ENCODE data around the gene PLVAP.
A peak's percentile ranks its signal among the peaks of the same experiment; 100 is the strongest.

Gene PLVAP

GRCh38 chr19:17321655-17322489 lies 55.3 kb downstream of the PLVAP start:
- ChIA-PET POLR2A (interaction anchor here (0.7 to 2.2 kb wide), 3 partner anchors 8 to 12 kb away, joined by 3 to 8 read pairs (median 5); partner anchors contain the start of gene DDA1), CTCF (interaction anchor here (0.6 to 0.7 kb wide), 2 partner anchors 21 to 55 kb away, joined by 3 to 6 read pairs; no protein-coding TSS in a partner anchor)
- no peak overlapping the region for H3K4me3 ChIP-seq (ENCODE audit: low read depth, low read length)
- TF ChIP-seq PRDM4 (tag by site-specific recombination; IDR thresholded peaks at IDR 0.05) (no peak), ELK4 (IDR thresholded peaks at IDR 0.05; ENCODE audit: borderline replicate concordance, low read depth, low read length) (no peak), GLIS2 (tag by site-specific recombination; IDR thresholded peaks at IDR 0.05) (peak; percentile 47), ZBTB49 (tag by site-specific recombination; IDR thresholded peaks at IDR 0.05; ENCODE audit: low read depth) (no peak), ZNF24 (tag by site-specific recombination; IDR thresholded peaks at IDR 0.05) (no peak), ZNF112 (tag by site-specific recombination; IDR thresholded peaks at IDR 0.05) (no peak), ZXDB (tag by site-specific recombination; IDR thresholded peaks at IDR 0.05) (no peak)
- no peak overlapping the region for H3K27ac ChIP-seq (ENCODE audit: extremely low read depth, low read depth, low read length)
- no peaks in the 10 kb centered on the region for H3K4me1 ChIP-seq (ENCODE audit: control insufficient read depth, insufficient read depth, low read length)
- no peaks in the 10 kb centered on the region for H3K9me3 ChIP-seq (ENCODE audit: control insufficient read depth, insufficient read depth, low read depth, low read length)
- H3K36me3 ChIP-seq (ENCODE audit: control insufficient read depth in 2 of 2, insufficient read depth in 1 of 2, low read length in 2 of 2) = peaks cover 0 to 38% of the 10 kb centered on the region in 2 experiments; a peak in 2 of 3 replicates

DNA sequence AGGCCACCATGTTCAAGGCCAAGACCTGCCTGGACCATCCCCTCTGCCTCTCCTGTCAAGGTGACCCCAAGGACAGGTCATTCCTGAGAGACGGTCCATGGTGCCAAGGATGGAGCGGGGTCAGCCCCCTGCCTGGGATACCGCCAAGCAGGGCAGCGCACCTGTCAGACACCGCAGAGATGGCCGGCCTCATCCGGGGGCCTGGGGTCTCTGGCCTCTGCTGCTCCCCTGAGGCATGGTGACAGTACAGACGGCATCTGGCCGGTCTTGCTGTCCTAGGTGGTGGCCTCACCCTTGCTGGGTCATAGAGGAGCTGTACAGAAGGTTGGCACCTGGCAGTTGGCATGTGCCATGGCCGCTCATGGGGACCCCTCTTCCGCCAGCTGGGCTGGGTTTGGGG lies 56.7 kb downstream of the PLVAP start:
- ChIA-PET CTCF (interaction anchor here (0.6 to 1.0 kb wide), 4 partner anchors 12 to 129 kb away, joined by 4 to 7 read pairs (median 4); no protein-coding TSS in a partner anchor), POLR2A (interaction anchor here (1.5 to 2.2 kb wide), 2 partner anchors 10 to 11 kb away, joined by 5 to 8 read pairs; partner anchors contain the start of gene DDA1)
- no peak overlapping the region for H3K27ac ChIP-seq (ENCODE audit: extremely low read depth, low read depth, low read length)
- no peak for TF ChIP-seq ZNF2 (tag by site-specific recombination; IDR thresholded peaks at IDR 0.05)
- TF ChIP-seq ZNF398 (tag by site-specific recombination; IDR thresholded peaks at IDR 0.05) = no peak
- TF ChIP-seq, protein P1, sequence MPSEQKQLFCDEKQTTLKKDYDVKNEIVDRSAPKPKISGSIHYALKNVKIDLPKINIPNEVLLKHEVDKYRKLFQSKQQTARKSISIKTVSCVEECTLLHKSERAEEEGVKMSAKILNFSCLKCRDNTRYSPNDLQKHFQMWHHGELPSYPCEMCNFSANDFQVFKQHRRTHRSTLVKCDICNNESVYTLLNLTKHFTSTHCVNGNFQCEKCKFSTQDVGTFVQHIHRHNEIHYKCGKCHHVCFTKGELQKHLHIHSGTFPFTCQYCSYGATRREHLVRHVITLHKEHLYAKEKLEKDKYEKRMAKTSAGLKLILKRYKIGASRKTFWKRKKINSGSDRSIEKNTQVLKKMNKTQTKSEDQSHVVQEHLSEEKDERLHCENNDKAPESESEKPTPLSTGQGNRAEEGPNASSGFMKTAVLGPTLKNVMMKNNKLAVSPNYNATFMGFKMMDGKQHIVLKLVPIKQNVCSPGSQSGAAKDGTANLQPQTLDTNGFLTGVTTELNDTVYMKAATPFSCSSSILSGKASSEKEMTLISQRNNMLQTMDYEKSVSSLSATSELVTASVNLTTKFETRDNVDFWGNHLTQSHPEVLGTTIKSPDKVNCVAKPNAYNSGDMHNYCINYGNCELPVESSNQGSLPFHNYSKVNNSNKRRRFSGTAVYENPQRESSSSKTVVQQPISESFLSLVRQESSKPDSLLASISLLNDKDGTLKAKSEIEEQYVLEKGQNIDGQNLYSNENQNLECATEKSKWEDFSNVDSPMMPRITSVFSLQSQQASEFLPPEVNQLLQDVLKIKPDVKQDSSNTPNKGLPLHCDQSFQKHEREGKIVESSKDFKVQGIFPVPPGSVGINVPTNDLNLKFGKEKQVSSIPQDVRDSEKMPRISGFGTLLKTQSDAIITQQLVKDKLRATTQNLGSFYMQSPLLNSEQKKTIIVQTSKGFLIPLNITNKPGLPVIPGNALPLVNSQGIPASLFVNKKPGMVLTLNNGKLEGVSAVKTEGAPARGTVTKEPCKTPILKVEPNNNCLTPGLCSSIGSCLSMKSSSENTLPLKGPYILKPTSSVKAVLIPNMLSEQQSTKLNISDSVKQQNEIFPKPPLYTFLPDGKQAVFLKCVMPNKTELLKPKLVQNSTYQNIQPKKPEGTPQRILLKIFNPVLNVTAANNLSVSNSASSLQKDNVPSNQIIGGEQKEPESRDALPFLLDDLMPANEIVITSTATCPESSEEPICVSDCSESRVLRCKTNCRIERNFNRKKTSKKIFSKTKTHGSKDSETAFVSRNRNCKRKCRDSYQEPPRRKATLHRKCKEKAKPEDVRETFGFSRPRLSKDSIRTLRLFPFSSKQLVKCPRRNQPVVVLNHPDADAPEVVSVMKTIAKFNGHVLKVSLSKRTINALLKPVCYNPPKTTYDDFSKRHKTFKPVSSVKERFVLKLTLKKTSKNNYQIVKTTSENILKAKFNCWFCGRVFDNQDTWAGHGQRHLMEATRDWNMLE (tag by site-specific recombination; conservative IDR thresholded peaks at IDR 0.05; ENCODE audit: low read depth) = no peak
- TF ChIP-seq ZNF449 (tag by site-specific recombination; IDR thresholded peaks at IDR 0.05) = no peak
- TF ChIP-seq KLF9 (tag by site-specific recombination; IDR thresholded peaks at IDR 0.05; ENCODE audit: low read depth) = no peak
- no peak for TF ChIP-seq KLF1 (tag by site-specific recombination; IDR thresholded peaks at IDR 0.05)
- TF ChIP-seq ZNF350 (tag by site-specific recombination; IDR thresholded peaks at IDR 0.05) = no peak
- no peak for TF ChIP-seq ZBTB7A (tag by site-specific recombination; IDR thresholded peaks at IDR 0.05; ENCODE audit: low read depth)
- TF ChIP-seq KLF7 (tag by site-specific recombination; IDR thresholded peaks at IDR 0.05; ENCODE audit: borderline replicate concordance) = no peak
- TF ChIP-seq ZNF184 (tag by site-specific recombination; IDR thresholded peaks at IDR 0.05) = no peak
- no peak for TF ChIP-seq SETDB1 (IDR thresholded peaks at IDR 0.05; ENCODE audit: insufficient read length, low read length)
- peaks cover 0 to 46% of the 10 kb centered on the region in 2 experiments; a peak in 2 of 3 replicates for H3K36me3 ChIP-seq (ENCODE audit: control insufficient read depth in 2 of 2, insufficient read depth in 1 of 2, low read length in 2 of 2)
- no peak overlapping the region for H3K4me3 ChIP-seq (ENCODE audit: low read depth, low read length)
- H3K9me3 ChIP-seq (ENCODE audit: control insufficient read depth, insufficient read depth, low read depth, low read length) = no peaks in the 10 kb centered on the region
- H3K4me1 ChIP-seq (ENCODE audit: control insufficient read depth, insufficient read depth, low read length) = no peaks in the 10 kb centered on the region

All from HEK293 (cell line).